Loucy (cell line): ENCODE results near the gene ZNF514.
A peak's percentile ranks its signal among the peaks of the same experiment; 100 is the strongest.

Experiments
- H2AFZ ChIP-seq: fragments of 200-600 bp; sonication (generic); 2 replicates; pipeline ENCODE4 v1.6.0; 2016; ENCODE audit warnings: antibody characterized with exemption, mild to moderate bottlenecking, low read length, moderate library complexity
- H3F3A ChIP-seq: fragments of 200-600 bp; 2 replicates; pipeline ENCODE4 v1.6.0; 2016; ENCODE audit warnings: antibody characterized with exemption, low read depth, mild to moderate bottlenecking
- H3K27me3 ChIP-seq: fragments of 200-600 bp; sonication (generic); 2 replicates; pipeline ENCODE4 v1.6.1; 2014; ENCODE audit warnings: low read length, mild to moderate bottlenecking; ENCODE audit not compliant: insufficient read depth, poor library complexity, severe bottlenecking
- H3K36me3 ChIP-seq: fragments of 200-600 bp; sonication (generic); 2 replicates; pipeline ENCODE4 v1.6.1; 2016; ENCODE audit warnings: low read length; ENCODE audit not compliant: insufficient read depth
- H3K4me1 ChIP-seq: fragments of 200-600 bp; sonication (generic); 2 replicates; pipeline ENCODE4 v1.5.1; 2014; ENCODE audit warnings: low read length, mild to moderate bottlenecking; ENCODE audit not compliant: insufficient read depth, poor library complexity, severe bottlenecking
- H3K4me2 ChIP-seq: fragments of 200-600 bp; sonication (generic); 2 replicates; pipeline ENCODE4 v1.6.0; 2014; ENCODE audit warnings: antibody characterized with exemption, low read length, low read depth, mild to moderate bottlenecking; ENCODE audit not compliant: poor library complexity, severe bottlenecking
- H3K4me3 ChIP-seq: fragments of 200-600 bp; sonication (generic); 2 replicates; pipeline ENCODE4 v1.5.1; 2014; ENCODE audit warnings: low read length, mild to moderate bottlenecking, mixed read lengths; ENCODE audit not compliant: poor library complexity, severe bottlenecking
- H3K79me2 ChIP-seq: fragments of 200-600 bp; sonication (generic); 2 replicates; pipeline ENCODE4 v1.6.1; 2014; ENCODE audit warnings: low read length; ENCODE audit not compliant: insufficient read depth
- H3K9ac ChIP-seq: fragments of 200-600 bp; sonication (generic); 2 replicates; pipeline ENCODE4 v1.6.0; 2014; ENCODE audit warnings: mild to moderate bottlenecking, low read depth, low read length, moderate library complexity; ENCODE audit not compliant: poor library complexity, severe bottlenecking
- H3K9me2 ChIP-seq: fragments of 200-600 bp; sonication (generic); replicated peaks from 2 replicates; pipeline ENCODE4 v1.6.1; 2016; ENCODE audit warnings: low read depth, low read length, mixed read lengths
- H3K9me3 ChIP-seq: fragments of 200-600 bp; sonication (generic); 2 replicates; pipeline ENCODE4 v1.6.1; 2014; ENCODE audit warnings: mild to moderate bottlenecking, antibody characterized with exemption, low read length, low read depth; ENCODE audit not compliant: insufficient read depth
- H4K20me1 ChIP-seq: fragments of 200-600 bp; sonication (generic); 2 replicates; pipeline ENCODE4 v1.6.0; 2014; ENCODE audit warnings: antibody characterized with exemption, low read length, mild to moderate bottlenecking; ENCODE audit not compliant: insufficient read depth, poor library complexity, severe bottlenecking
- EZH2phosphoT487 ChIP-seq: fragments of 200-600 bp; IDR thresholded peaks from 2 replicates; pipeline ENCODE4 v1.6.1; 2018; ENCODE audit warnings: antibody characterized with exemption, mild to moderate bottlenecking, moderate library complexity, borderline replicate concordance
- TF ChIP-seq, protein P1 (sequence below): fragments of 200-600 bp; sonication (generic); conservative IDR thresholded peaks from 2 replicates; pipeline ENCODE4 v1.5.1; 2014; ENCODE audit warnings: mild to moderate bottlenecking, antibody characterized with exemption, low read length

The ZNF514 gene

DNA sequence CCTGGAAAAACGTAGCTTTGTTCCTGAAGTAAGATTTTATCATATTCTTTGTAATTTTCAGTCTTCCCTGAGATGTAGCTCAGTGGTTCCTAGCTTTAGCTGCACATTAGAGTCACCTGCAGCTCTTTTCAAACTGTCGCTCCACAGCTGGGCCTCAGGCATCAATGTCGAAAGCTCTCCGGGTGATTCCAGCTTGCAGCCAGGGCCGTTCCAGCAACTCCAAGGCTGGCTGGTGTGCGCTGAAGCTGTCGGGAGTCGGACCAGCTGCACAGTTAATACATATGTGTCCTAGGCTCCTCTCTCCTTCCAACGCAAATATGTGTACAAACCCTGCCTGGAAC lies 5.4 kb upstream of the ZNF514 start:
- Histone ChIP-seq H2AFZ (peak overlapping the region; percentile 94), H3F3A (no peaks in the 10 kb centered on the region), H4K20me1 (no peaks in the 10 kb centered on the region), H3K4me2 (peak overlapping the region; percentile 78), H3K36me3 (no peaks in the 10 kb centered on the region), H3K9ac (peak overlapping the region; percentile 89), H3K4me1 (peaks cover 23% of the 10 kb centered on the region), H3K9me2 (no peaks in the 10 kb centered on the region), H3K79me2 (peaks cover 28% of the 10 kb centered on the region; the same call in 1 of the 2 replicates), H3K27me3 (no peaks in the 10 kb centered on the region), H3K9me3 (no peaks in the 10 kb centered on the region), H3K4me3 (peak overlapping the region; percentile 91)
- TF ChIP-seq, protein P1, sequence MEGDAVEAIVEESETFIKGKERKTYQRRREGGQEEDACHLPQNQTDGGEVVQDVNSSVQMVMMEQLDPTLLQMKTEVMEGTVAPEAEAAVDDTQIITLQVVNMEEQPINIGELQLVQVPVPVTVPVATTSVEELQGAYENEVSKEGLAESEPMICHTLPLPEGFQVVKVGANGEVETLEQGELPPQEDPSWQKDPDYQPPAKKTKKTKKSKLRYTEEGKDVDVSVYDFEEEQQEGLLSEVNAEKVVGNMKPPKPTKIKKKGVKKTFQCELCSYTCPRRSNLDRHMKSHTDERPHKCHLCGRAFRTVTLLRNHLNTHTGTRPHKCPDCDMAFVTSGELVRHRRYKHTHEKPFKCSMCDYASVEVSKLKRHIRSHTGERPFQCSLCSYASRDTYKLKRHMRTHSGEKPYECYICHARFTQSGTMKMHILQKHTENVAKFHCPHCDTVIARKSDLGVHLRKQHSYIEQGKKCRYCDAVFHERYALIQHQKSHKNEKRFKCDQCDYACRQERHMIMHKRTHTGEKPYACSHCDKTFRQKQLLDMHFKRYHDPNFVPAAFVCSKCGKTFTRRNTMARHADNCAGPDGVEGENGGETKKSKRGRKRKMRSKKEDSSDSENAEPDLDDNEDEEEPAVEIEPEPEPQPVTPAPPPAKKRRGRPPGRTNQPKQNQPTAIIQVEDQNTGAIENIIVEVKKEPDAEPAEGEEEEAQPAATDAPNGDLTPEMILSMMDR, result no peak
- no peak for TF ChIP-seq EZH2phosphoT487

DNA sequence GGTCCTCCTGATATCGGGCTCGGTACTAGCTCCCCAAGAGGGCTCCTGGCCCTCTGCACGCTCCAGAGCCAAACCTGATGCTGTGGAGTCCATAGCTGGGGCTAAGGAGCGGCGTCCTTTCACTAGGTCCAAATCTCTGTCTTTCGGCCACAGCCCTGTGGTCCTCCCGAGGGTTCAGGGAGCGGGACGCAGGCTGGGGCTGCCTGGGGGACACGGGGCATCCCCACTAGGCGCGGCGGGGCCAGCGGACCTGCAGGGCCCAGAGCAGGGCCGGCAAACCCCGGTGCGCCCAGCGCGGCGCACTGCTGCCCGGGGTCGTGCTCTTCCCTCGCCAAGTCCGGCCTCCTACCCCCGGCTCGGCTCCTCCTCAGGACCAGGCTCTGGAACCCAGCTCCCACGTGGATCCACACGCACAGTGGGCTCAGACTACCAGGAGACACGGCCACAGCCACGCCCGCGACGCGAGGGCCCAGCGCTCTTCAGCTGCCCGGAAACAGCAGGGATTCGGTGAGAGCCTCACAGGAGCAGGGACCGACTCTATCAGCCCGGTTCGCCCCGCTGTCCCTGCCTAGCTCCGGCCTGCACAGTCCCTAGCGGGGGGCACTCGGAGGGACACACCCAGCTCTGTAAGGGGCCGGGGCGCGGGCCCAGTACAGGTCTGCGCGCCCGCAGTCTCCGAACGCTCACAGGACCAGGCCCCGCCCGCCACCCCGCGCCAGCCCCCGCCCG lies 593 bp downstream of the ZNF514 start:
- Histone ChIP-seq H3K9ac (peak overlapping the region; percentile 74), H3K9me2 (no peaks in the 10 kb centered on the region), H3K4me3 (peak overlapping the region; percentile 76), H3K9me3 (no peaks in the 10 kb centered on the region), H4K20me1 (no peaks in the 10 kb centered on the region), H3K4me2 (peak overlapping the region; percentile 83), H2AFZ (peak overlapping the region; percentile 89; the same call in 1 of the 2 replicates), H3K4me1 (peaks cover 15% of the 10 kb centered on the region), H3F3A (no peaks in the 10 kb centered on the region), H3K27me3 (no peaks in the 10 kb centered on the region), H3K79me2 (peaks cover 5% of the 10 kb centered on the region; the same call in 1 of the 2 replicates), H3K36me3 (no peaks in the 10 kb centered on the region)
- TF ChIP-seq, protein P1, result no peak
- TF ChIP-seq EZH2phosphoT487, result no peak

DNA sequence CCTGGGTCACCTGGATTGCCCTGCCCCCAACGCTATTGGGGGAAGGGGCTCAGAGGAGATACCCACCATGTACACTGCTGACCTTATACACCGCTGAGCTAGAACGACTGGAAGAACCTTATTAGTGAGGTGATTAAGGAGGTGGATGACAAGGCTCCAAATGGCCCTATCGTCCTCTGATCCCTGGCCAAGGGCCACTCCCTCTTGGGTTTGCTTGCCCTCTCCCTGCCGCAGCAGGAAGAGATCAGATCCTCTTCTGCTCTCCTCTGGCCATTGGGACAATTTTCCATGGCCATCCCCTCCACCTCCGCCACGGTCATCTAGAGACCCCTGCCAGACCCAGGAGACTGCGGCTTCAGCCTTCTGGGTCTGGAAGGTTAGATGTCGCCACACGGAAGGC lies 1.2 kb downstream of the ZNF514 start:
- Histone ChIP-seq H3K27me3 (no peaks in the 10 kb centered on the region), H3F3A (no peaks in the 10 kb centered on the region), H3K36me3 (no peaks in the 10 kb centered on the region), H3K79me2 (no peaks in the 10 kb centered on the region), H3K9me2 (no peaks in the 10 kb centered on the region), H3K4me2 (peak overlapping the region; percentile 83), H4K20me1 (no peaks in the 10 kb centered on the region), H3K9ac (no peak overlapping the region), H3K4me1 (peaks cover 11% of the 10 kb centered on the region), H2AFZ (no peak overlapping the region; the same call in 1 of the 2 replicates), H3K9me3 (no peaks in the 10 kb centered on the region), H3K4me3 (peak overlapping the region; percentile 76)
- TF ChIP-seq, protein P1, result no peak
- no peak for TF ChIP-seq EZH2phosphoT487
